ENCODE measurements around the gene PLEKHA4. TPM values are rescaled to one million over a fixed set of nuclear protein-coding genes. Genes with fewer than 3 reads are reported as not detected.

The PLEKHA4 gene
- total and polyA plus RNA-seq, 2 experiments from 2014 or later, result 12.2 to 12.3 TPM

GRCh38 chr19:48878196-48879024, 10.0 kb upstream of the PLEKHA4 start (continued):
- TF ChIP-seq CTCF (conservative IDR thresholded peaks at IDR 0.05; ENCODE audit: low read depth in 2 of 2), result no peak
- TF ChIP-seq NANOG (IDR thresholded peaks at IDR 0.05; ENCODE audit: borderline replicate concordance), result no peak
- no peak for TF ChIP-seq JUNB (IDR thresholded peaks at IDR 0.05; ENCODE audit: unreplicated experiment)
- TF ChIP-seq STAT1 (IDR thresholded peaks at IDR 0.05; ENCODE audit: unreplicated experiment), result no peak
- TF ChIP-seq EZH2 (IDR thresholded peaks at IDR 0.05; ENCODE audit: low read depth, unreplicated experiment), result no peak
- TF ChIP-seq CREB1 (CRISPR knock-in tag; IDR thresholded peaks at IDR 0.05; ENCODE audit: low read depth), result no peak

DNA sequence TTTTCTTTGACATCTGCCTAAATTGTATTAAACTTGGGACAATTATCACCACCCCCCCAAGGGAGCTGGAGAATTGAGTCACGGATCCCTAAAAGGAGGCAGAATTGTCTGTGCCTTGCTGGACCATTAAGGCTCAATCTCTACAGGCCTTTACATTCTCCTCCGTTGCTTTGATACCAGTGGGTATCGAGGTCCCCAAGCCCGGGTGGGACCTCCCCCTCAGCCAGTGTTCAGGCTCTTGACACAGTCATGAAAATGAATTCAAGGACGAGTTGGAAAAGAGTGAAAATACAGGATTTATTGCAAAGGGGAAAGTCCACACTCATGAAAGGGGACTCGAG, 9.4 kb upstream of the PLEKHA4 start:
- Mint-ChIP-seq H3K4me1 (peaks cover 21% of the 10 kb centered on the region), H3K27me3 (ENCODE audit: insufficient read depth, low read depth, poor library complexity) (peaks cover 2% of the 10 kb centered on the region), H3K4me3 (no peak overlapping the region), H3K9me3 (peaks cover 11% of the 10 kb centered on the region; the same call in 2 of the 3 replicates), H3K36me3 (ENCODE audit: low read depth) (peaks cover 52% of the 10 kb centered on the region), H3K27ac (no peak overlapping the region)
- peaks cover 17% of the 10 kb centered on the region for H4K20me1 ChIP-seq (replicated peaks; ENCODE audit: insufficient read depth)
- H3F3A ChIP-seq (replicated peaks; ENCODE audit: low read depth), result peaks cover 8% of the 10 kb centered on the region; the same call in 1 of the 2 replicates
- no peak overlapping the region for H2AFZ ChIP-seq
- no peaks in the 10 kb centered on the region for H3K27me3 ChIP-seq (ENCODE audit: insufficient read depth)
- no peak overlapping the region for H3K4me2 ChIP-seq
- H3K4me3 ChIP-seq, result no peak overlapping the region
- DNase-seq (ENCODE audit: low spot score) (no peak), ATAC-seq (no peak)
- H3K27ac ChIP-seq (ENCODE audit: low read depth), result no peak overlapping the region
- no peaks in the 10 kb centered on the region for H3K9me2 ChIP-seq (ENCODE audit: insufficient read depth)
- peaks cover 12% of the 10 kb centered on the region for H3K36me3 ChIP-seq (ENCODE audit: insufficient read depth)
- peaks cover 11% of the 10 kb centered on the region for H3K4me1 ChIP-seq (ENCODE audit: insufficient read depth)
- H3K79me2 ChIP-seq (replicated peaks; ENCODE audit: insufficient read depth), result peaks cover 21% of the 10 kb centered on the region
- no peak for TF ChIP-seq ETS1 (IDR thresholded peaks at IDR 0.05)
- TF ChIP-seq CTCF (conservative IDR thresholded peaks at IDR 0.05; ENCODE audit: low read depth in 2 of 2), result no peak
- TF ChIP-seq, protein P1, sequence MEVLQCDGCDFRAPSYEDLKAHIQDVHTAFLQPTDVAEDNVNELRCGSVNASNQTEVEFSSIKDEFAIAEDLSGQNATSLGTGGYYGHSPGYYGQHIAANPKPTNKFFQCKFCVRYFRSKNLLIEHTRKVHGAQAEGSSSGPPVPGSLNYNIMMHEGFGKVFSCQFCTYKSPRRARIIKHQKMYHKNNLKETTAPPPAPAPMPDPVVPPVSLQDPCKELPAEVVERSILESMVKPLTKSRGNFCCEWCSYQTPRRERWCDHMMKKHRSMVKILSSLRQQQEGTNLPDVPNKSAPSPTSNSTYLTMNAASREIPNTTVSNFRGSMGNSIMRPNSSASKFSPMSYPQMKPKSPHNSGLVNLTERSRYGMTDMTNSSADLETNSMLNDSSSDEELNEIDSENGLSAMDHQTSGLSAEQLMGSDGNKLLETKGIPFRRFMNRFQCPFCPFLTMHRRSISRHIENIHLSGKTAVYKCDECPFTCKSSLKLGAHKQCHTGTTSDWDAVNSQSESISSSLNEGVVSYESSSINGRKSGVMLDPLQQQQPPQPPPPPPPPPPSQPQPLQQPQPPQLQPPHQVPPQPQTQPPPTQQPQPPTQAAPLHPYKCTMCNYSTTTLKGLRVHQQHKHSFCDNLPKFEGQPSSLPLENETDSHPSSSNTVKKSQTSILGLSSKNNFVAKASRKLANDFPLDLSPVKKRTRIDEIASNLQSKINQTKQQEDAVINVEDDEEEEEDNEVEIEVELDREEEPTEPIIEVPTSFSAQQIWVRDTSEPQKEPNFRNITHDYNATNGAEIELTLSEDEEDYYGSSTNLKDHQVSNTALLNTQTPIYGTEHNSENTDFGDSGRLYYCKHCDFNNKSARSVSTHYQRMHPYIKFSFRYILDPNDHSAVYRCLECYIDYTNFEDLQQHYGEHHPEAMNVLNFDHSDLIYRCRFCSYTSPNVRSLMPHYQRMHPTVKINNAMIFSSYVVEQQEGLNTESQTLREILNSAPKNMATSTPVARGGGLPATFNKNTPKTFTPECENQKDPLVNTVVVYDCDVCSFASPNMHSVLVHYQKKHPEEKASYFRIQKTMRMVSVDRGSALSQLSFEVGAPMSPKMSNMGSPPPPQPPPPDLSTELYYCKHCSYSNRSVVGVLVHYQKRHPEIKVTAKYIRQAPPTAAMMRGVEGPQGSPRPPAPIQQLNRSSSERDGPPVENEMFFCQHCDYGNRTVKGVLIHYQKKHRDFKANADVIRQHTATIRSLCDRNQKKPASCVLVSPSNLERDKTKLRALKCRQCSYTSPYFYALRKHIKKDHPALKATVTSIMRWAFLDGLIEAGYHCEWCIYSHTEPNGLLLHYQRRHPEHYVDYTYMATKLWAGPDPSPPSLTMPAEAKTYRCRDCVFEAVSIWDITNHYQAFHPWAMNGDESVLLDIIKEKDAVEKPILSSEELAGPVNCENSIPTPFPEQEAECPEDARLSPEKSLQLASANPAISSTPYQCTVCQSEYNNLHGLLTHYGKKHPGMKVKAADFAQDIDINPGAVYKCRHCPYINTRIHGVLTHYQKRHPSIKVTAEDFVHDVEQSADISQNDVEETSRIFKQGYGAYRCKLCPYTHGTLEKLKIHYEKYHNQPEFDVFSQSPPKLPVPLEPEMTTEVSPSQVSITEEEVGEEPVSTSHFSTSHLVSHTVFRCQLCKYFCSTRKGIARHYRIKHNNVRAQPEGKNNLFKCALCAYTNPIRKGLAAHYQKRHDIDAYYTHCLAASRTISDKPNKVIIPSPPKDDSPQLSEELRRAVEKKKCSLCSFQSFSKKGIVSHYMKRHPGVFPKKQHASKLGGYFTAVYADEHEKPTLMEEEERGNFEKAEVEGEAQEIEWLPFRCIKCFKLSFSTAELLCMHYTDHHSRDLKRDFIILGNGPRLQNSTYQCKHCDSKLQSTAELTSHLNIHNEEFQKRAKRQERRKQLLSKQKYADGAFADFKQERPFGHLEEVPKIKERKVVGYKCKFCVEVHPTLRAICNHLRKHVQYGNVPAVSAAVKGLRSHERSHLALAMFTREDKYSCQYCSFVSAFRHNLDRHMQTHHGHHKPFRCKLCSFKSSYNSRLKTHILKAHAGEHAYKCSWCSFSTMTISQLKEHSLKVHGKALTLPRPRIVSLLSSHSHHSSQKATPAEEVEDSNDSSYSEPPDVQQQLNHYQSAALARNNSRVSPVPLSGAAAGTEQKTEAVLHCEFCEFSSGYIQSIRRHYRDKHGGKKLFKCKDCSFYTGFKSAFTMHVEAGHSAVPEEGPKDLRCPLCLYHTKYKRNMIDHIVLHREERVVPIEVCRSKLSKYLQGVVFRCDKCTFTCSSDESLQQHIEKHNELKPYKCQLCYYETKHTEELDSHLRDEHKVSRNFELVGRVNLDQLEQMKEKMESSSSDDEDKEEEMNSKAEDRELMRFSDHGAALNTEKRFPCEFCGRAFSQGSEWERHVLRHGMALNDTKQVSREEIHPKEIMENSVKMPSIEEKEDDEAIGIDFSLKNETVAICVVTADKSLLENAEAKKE (CRISPR knock-in tag; IDR thresholded peaks at IDR 0.05), result no peak
